GOT3 (cell line): Measurements from ENCODE around the gene UVRAG.

Source experiments
- DNase-seq: peaks from one replicate; lab custom pipeline; 2025; ENCODE audit warnings: mixed read lengths; lab: John Stamatoyannopoulos, UW

The UVRAG gene

GRCh38 chr11:75809991-75810390 is 5.0 kb upstream of the UVRAG start:
- DNase-seq: no peak

- DNase-seq: no peak
Measured at GRCh38 chr11:75810637-75811390, 4.2 kb upstream of the UVRAG start.

DNA sequence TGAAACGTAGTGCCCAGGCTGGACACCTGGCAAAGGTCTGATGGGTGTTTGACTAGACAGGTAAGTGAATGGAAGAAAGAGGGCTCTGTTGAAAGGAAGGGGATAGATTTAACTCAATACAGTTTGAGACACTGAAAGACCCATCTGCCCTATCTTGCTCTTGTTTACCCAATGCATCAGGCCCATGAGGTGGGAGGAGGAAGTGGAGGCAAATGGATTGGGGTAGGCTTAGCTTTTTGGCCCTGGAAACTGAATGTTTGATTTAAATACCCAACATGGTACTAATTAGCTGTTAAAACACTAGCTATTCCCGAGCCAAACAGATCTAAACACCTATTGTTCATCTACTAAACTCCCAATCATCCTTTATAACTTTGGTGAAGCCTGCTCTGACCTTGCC is 3.5 kb upstream of the UVRAG start:
- no peak for DNase-seq

- DNase-seq: no peak
Measured at GRCh38 chr11:75812542-75813040, 2.4 kb upstream of the UVRAG start.

DNA sequence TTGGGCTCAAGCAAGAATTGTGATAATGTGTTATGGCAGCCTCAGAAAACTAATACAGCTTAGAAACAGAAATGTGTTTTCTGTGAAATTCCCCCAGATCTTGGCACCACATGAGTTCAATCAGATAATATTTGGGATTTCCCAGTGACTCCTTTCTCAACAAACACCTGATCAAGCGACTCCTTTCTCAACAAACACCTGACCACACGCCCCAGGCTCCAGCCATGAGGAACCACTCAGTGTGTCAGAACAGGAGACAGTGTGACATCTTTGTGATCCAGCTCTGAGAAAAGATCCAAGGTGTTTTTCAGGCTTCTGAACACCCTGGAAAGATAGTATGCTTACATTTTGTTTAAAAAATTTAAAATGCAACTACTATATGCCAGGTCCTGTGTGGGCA is 1.9 kb upstream of the UVRAG start:
- DNase-seq: no peak

DNA sequence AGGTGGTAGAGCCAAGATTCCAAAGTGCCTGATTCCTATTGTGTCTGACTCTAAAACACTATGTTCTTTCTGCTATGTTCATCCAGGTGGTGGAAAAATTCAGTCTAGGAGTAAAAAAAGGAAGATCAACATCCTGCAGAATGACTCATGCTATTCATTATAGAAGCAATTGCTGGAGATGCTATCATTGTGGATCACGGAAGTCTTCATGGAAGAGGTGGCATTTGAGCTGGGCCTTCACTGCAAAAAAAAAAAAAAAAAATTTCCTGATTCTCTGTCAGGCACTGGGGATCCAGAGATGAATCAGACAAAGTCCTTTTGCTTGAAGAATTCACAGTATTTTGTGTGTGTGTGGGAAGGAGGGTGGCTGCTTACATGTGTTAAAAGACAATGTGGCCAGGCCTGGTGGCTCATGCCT is 1.4 kb upstream of the UVRAG start:
- no peak for DNase-seq

DNA sequence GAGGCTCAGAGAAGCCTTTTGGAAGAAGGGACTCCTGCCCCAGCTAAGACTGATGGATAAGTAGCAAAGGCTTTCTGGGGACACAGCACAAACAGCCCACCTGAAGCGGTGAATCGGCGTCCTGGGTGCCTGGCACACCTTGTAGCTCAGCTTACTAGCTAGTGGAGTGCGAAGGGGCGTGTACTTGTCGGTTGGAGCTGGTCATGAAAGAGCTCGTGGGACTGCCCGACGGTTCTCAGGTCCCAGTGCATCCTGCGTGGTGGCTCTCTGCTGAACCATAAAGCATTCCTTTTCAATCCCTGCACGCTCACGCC is 690 bp upstream of the UVRAG start:
- DNase-seq: no peak

- DNase-seq: no peak
Measured at GRCh38 chr11:75815345-75816168, 547 bp downstream of the UVRAG start.

GRCh38 chr11:75816561-75817239 is 1.7 kb downstream of the UVRAG start:
- DNase-seq: no peak

DNA sequence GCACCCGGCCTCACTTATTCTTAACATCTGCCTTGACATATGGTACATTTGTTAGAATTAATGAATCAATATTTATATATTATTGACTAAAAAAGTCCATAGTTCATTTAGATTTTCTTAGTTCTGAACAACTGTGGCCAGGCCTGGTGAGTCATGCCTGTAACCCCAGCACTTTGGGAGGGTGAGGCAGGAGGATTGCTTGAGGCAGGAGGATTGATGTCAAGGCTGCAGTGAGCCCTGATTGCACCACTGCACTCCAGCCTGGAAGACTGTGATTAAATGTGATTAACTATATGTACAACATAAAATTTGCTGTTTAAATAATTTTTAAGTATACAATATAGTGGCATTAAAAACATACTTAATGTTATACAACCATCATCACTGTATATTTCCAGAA is 5.6 kb downstream of the UVRAG start:
- DNase-seq: no peak

GRCh38 chr11:75821202-75821601 is 6.2 kb downstream of the UVRAG start:
- no peak for DNase-seq

DNA sequence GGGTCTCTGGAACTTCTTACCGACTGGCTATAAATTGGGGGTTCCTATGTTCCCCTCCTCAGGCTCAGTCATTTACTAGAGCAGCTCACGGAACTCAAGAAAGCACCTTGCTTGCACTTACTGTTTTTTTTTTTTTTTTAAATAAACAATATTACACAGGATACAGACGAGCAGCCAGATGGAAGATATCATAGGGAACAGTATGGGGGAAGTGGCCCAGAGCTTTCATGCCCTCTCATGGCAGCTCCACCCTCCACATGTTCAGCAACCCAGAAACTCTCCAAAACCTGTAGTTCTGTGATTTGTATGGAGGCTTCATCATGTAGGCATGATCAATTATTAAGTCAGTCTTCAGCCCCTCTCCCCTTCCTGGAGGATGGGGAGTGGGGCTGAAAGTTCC is 7.5 kb downstream of the UVRAG start:
- no peak for DNase-seq

GRCh38 chr11:75823415-75823814 is 8.4 kb downstream of the UVRAG start:
- DNase-seq: no peak

DNA sequence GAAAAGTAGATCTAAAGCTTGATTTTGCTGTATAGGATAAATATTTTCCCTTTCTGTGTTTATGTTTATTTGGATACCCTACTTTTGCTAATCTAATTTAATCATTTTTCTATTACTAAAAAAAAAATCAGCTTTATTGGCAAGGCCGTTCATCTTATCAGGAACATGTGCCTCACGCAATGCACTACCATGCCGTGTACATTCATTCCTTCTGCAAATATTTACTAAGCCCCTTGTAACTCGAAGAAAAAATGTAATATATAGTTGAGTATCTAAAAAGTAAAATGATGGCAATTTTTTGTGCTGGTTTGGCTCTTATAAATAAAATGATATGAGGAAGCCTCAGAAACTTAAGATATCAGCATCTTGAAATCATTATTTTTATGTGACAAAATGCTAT is 8.9 kb downstream of the UVRAG start:
- DNase-seq: no peak

- no peak for DNase-seq
Measured at GRCh38 chr11:75826461-75827230, 11.6 kb downstream of the UVRAG start.

GRCh38 chr11:75827562-75827961 is 12.6 kb downstream of the UVRAG start:
- no peak for DNase-seq

DNA sequence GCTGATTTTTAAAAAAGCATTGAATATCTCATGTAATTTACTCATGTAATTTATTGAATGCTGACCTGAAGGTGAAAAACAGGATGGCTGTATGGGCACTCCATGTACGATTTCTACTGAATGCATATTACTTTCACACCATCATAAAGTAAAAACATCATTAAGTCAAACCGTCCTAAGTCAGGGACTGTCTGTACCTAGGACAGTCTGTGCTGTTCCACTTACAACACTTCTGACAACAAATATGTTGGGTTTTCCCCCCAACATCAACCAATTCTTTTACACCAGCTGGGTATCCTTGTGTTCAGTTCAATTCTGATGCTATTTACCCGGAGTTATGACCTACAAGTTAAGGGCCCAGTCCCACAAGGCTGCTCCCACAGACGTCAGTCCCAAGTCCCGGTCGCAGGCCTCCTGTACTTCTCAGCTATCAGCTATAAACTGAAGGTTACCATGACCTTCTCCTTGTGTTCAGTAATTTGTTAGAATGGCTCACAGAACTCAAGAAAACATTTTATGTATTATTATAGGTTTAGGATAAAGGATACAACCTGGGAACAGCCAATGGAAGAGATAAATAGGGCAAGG is 17.0 kb downstream of the UVRAG start:
- DNase-seq: no peak

DNA sequence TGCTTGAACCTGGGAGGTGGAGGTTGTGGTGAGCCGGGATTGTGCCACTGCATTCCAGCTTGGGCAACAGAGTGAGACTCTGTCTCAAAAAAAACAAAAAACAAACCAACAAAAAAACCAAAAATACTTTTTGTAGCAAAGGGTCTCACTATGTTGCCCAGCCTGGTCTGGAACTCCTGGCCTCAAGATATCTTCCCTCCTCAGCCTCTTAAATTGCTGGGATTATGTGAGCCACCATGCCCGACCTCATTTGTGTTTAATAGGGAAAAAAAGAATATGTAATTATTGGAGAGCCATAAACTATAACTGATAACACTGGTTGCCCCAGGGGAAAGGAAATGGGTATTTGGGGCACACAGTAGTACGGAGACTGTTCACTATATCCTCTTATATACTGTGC is 19.7 kb downstream of the UVRAG start:
- DNase-seq: no peak

DNA sequence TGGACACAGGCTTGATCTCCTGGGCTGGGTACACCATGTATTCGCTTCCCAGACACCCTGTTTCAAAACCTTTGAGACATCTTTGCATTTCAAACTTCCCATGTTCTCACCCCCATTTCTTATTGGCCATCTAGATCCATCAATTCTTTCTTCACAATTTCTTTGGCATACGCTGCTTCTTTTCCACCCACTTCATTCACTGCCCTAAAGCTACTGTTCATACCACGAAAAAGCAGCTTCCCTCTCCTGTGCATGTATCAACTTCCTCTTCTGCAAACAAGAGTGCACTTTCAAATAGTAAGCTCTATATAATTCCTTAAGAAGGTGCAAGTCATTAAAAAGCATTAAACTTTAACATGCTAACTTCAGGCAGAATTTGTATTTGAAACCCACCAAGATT is 21.4 kb downstream of the UVRAG start:
- DNase-seq: no peak

- no peak for DNase-seq
Measured at GRCh38 chr11:75839851-75840250, 24.8 kb downstream of the UVRAG start.

GRCh38 chr11:75840522-75840921 is 25.5 kb downstream of the UVRAG start:
- DNase-seq: no peak

DNA sequence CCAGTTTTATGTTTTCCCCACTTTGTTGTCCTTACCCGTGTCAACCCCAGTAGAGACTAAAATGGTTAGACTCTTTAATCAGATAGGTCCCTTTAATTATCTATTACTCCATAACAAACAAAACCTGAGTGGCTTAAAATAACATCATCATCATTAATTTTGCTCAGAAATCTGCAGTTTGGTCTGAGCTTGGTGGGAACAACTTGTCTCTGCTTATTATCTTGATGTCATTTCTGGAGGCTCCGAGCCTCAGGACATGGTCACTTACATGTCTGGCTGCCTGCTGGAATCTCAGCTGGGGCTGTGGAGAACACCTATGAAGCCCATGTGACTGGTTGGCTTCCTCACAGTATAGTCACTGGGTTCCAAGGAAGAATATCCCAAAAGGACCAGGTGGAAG is 26.7 kb downstream of the UVRAG start:
- DNase-seq: no peak
